Motor neuron (in vitro differentiated cells): Measurements from ENCODE around the gene AKR1C1. TPM values are rescaled to one million over a fixed set of nuclear protein-coding genes. Genes with fewer than 3 reads are reported as not detected.
"Not testable (repeated sequence)": the region's sequence is repeated elsewhere in the genome, so short reads cannot be mapped to it uniquely, and the experiment has no call there.

Source experiments
- ATAC-seq, 8 experiments: fragments of 200-7000 bp; cut with Tn5 transposase; replicated peaks in 6 of 8; 2 replicates each; pipeline ENCODE4 v1.8.0; 2021; ENCODE audit warnings: mild to moderate bottlenecking in 8 of 8, moderate library complexity in 8 of 8
- H3K27ac ChIP-seq, 2 donors: fragments of 250-450 bp; sonication (Bioruptor Pico); 2 replicates each; pipeline ENCODE4 v1.9.0; 2021; ENCODE audit warnings: antibody characterized with exemption in 2 of 2, mild to moderate bottlenecking in 2 of 2, moderate library complexity in 1 of 2
- H3K4me1 ChIP-seq, 2 donors: fragments of 250-450 bp; sonication (Bioruptor Pico); replicated peaks in 1 of 2; 2 replicates each; pipeline ENCODE4 v1.6.1; 2021; ENCODE audit warnings: antibody characterized with exemption in 2 of 2, mild to moderate bottlenecking in 2 of 2, moderate library complexity in 1 of 2
- H3K4me3 ChIP-seq, 5 donors: fragments of 250-450 bp; sonication (Bioruptor Pico); 2 replicates each; pipeline ENCODE4 v1.9.0; 2021; ENCODE audit warnings: antibody characterized with exemption in 5 of 5, mild to moderate bottlenecking in 5 of 5, moderate library complexity in 4 of 5
- WGBS, 10 experiments: fragments of 450-650 bp; shearing (Covaris generic); methylation state at CpG; one replicate each; pipeline ENCODE4 v1.0.0; 2022; 5-methylcytosine and 5-hydroxymethylcytosine counted together
- in situ Hi-C, 9 experiments: fragments of 400-800 bp; cut with MboI; loops; one replicate each; pipeline ENCODE4 v1.15.0; 2021; ENCODE audit warnings: low sequenced_read_pairs in 9 of 9, low pct_unique_long_range_greater_than_20kb in 2 of 9; ENCODE audit not compliant: unreplicated experiment in 9 of 9
- total RNA-seq, 8 experiments: library from RNA; unstranded; fragments of 300-600 nt; gene quantifications; 2 replicates each; pipeline versions ENCODE4 v1.2.3 to v1.2.4, GENCODE V29; 2022

The AKR1C1 gene
- 100 to 1,000 TPM in 1 of 8 experiments, 10 to 100 TPM in 5, 1 to 10 TPM in 2; 3.2 to 131 (median 26.1) TPM for total RNA-seq

DNA sequence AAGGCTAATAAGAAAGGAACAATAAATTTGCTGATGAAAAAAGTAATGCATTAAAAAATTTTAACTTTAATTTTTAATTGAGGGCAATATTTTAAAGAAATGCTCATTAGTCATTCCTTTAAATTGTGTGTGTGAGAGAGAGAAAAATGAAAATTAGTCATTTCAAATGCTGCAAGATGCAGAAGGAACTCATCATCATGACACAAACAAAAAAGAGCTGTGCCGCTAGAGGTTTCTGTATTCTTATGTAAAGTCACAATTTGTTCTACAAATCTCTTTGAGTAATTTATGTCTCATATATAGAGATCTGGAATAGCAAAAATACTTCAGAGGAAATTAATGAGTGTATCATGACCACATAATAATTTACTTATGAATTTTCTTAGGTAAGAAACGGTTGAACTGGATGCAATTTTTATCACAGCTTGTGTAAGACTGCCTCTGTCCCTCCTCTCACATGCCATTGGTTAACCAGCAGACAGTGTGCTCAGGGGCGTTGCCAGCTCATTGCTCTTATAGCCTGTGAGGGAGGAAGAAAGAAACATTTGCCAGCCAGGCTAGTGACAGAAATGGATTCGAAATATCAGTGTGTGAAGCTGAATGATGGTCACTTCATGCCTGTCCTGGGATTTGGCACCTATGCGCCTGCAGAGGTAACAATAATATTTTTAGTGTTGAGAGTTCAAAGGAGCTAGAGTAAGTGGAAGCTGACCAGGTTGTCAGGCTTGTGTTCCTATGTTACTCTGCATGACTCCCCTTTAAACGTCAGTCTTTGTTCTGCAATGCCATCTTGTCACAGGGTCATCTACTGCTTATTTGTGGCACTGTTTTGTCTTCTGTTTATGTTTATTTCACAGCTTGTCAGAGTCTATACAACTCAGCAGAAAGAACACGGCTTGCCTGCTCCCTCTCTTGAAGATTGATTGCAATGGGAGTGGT is at the start of gene AKR1C1:
Gene AKR1C1 (plus strand): TSS at position 540 of the 939 bp plus-strand sequence. CDS start 30 bp downstream, at position 570.
- 0% methylated on average over 1 of the region's 7 CpGs; no CpG with 5 or more reads in 8 of the 10 experiments for WGBS, 10 experiments
- peak within 1 kb of the TSS; percentile 28 to 54 (median 41) for H3K4me3 ChIP-seq

GRCh38 chr10:4914213-4914850 is 48.9 kb upstream of the AKR1C1 start:
- Histone ChIP-seq H3K4me1 (no peaks in the 10 kb centered on the region), H3K27ac (no peak overlapping the region), H3K4me3 (no peak overlapping the region)
- 61 to 100% (median 87%) methylated on average over 1 to 6 of the region's 6 CpGs for WGBS, 10 experiments
- ATAC-seq, result no peak
- in situ Hi-C loops, result no loop called here

More for the DNA sequence above, at the start of gene AKR1C1:
- H3K27ac ChIP-seq, result peak within 1 kb of the TSS; percentile 12 to 72
- ATAC-seq, result peak; percentile 99 to 100 (median 100)
- H3K4me1 ChIP-seq, result peaks cover 0 to 15% of the 10 kb centered on the region in 2 donors
- in situ Hi-C loops, result loop anchor here in 1 of 9 experiments (25.0 kb wide), 1 partner anchor 101 kb away; no protein-coding TSS in a partner anchor

DNA sequence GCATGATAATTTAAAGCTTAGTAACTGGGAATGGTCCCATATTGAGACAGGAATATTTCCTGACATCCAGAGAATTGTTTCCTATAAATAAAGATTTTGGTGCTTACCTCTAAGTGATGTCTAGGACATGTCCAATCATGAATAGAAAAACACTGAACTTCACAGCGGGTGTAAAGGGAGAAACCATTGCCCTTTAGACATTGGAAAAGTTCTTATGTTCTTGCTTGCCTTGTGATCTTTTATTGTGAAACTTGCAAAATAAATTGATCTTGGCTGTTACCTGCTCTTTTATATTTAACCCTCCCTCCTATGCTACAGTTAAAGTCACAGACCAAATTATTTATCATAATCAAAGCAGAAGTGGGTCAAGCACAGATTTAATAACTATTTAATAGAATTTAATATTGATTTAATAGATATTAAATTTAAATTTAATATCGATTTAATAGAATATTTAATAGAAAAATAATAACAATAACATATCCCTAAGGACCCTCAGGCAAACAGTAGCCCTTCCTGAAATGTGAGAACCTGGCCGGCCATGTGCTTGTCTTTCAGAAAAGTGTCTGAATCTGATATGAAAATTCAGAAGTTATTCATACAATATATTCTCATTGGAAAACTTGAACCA is 47.0 kb upstream of the AKR1C1 start:
- Histone ChIP-seq H3K27ac (no peak overlapping the region), H3K4me3 (no peak overlapping the region), H3K4me1 (no peaks in the 10 kb centered on the region)
- WGBS, 10 experiments, result 77 to 100% (median 90%) methylated on average over 1 to 3 of the region's 3 CpGs
- no peak for ATAC-seq
- in situ Hi-C loops, result no loop called here

- no peak for ATAC-seq
- no peak overlapping the region for H3K27ac ChIP-seq
- no peak overlapping the region for H3K4me3 ChIP-seq
- WGBS, 10 experiments, result 100% methylated on average over 1 of the region's 1 CpG; no CpG with 5 or more reads in 8 of the 10 experiments
- in situ Hi-C loops, result no loop called here
- H3K4me1 ChIP-seq, result no peaks in the 10 kb centered on the region
Observed at GRCh38 chr10:4918236-4918635, 45.0 kb upstream of the AKR1C1 start.

GRCh38 chr10:4924482-4924881 is 38.7 kb upstream of the AKR1C1 start:
- ATAC-seq, in situ Hi-C loops, H3K4me3 ChIP-seq, H3K27ac ChIP-seq, H3K4me1 ChIP-seq: not testable (repeated sequence)

DNA sequence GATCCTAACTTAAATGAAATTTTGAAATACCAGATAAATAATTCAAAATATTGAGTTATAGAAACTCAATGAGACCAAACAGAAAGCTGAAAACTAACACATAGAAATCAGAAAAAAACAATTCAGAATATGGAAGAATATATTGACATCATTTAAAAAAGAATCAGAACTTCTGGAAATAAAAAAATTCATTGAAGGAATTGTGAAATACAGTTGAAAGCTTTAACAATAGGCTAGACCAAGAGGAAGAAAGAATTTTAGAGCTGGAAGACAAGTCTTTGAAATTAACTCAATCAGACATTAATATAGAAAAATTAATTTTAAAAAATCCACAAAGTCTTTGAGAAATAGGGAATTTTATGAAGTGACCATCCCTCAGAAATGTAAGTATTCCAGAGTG is 36.8 kb upstream of the AKR1C1 start:
- ATAC-seq, result no peak
- in situ Hi-C loops, result no loop called here
- Histone ChIP-seq H3K27ac (no peak overlapping the region), H3K4me1 (no peaks in the 10 kb centered on the region), H3K4me3 (no peak overlapping the region)

DNA sequence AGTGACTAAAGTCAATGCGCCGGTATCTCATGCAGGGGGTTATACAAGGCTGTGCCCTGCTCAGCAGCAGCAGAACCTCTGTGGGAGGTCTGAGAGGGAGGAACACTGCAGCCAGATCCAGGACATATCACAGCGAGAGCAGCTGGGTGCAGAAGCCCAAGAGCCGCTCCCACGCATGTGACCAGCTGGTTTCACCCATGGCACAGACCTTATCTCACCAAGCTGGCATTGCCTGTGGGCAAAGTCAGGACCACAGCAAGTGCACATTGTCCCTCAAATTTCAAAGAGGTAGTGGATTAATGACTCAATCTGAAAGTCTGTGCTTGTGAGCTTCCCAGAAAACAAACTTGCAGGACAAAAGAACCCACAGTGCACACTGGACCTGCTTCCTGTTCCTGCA is 31.6 kb upstream of the AKR1C1 start:
- 50 to 100% (median 78%) methylated on average over 1 to 5 of the region's 5 CpGs; no CpG with 5 or more reads in 4 of the 10 experiments for WGBS, 10 experiments
- Histone ChIP-seq H3K4me3 (no peak overlapping the region), H3K4me1 (no peaks in the 10 kb centered on the region), H3K27ac (no peak overlapping the region)
- in situ Hi-C loops, result no loop called here
- ATAC-seq, result no peak

GRCh38 chr10:4934391-4934987 is 28.7 kb upstream of the AKR1C1 start:
- WGBS, 10 experiments, result 31 to 100% (median 70%) methylated on average over 1 to 7 of the region's 7 CpGs; no CpG with 5 or more reads in 1 of the 10 experiments
- in situ Hi-C loops, result no loop called here
- ATAC-seq, result no peak

GRCh38 chr10:4937346-4937745 is 25.9 kb upstream of the AKR1C1 start:
- H3K27ac ChIP-seq, result no peak overlapping the region

More at GRCh38 chr10:4934391-4934987, 28.7 kb upstream of the AKR1C1 start:
- no peaks in the 10 kb centered on the region for H3K4me1 ChIP-seq
- no peak overlapping the region for H3K4me3 ChIP-seq
- H3K27ac ChIP-seq, result no peak overlapping the region

GRCh38 chr10:4939224-4940072 is 23.8 kb upstream of the AKR1C1 start:
- 0 to 83% (median 67%) methylated on average over 1 to 5 of the region's 7 CpGs; no CpG with 5 or more reads in 1 of the 10 experiments for WGBS, 10 experiments
- Histone ChIP-seq H3K27ac (no peak overlapping the region), H3K4me3 (no peak overlapping the region), H3K4me1 (peaks cover 0 to under 1% of the 10 kb centered on the region in 2 donors)
- peak in 3 of 8 experiments; percentile 60 to 79 (median 63) for ATAC-seq
- in situ Hi-C loops, result no loop called here

More at GRCh38 chr10:4937346-4937745, 25.9 kb upstream of the AKR1C1 start:
- no peaks in the 10 kb centered on the region for H3K4me1 ChIP-seq
- whole genome bisulfite sequencing, 10 experiments, result 99 to 100% methylated on average over 2 to 18 of the region's 23 CpGs; no CpG with 5 or more reads in 8 of the 10 experiments
- H3K4me3 ChIP-seq, result no peak overlapping the region
- no peak for ATAC-seq
- in situ Hi-C loops, result no loop called here

DNA sequence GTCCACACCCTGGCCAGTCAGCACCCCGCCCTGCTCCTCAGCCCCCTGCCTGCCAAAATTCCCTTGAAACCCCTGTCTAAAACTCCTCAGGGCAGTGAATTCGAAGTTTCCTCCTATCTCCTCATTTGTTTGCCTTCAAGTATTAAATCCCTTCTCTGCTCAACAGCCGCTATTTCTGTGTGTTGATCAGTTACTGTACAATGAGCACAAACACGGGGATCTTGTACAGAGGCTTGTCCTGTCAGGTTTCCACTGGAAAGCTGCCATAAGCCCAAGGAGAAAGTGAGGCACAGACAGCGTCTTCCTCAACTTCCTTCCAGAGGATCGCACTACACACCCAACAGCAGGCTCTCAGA is 23.2 kb upstream of the AKR1C1 start:
- in situ Hi-C loops, H3K4me1 ChIP-seq, H3K27ac ChIP-seq, ATAC-seq, H3K4me3 ChIP-seq: not testable (repeated sequence)
- 70 to 90% methylated on average over 2 of the region's 6 CpGs; no CpG with 5 or more reads in 8 of the 10 experiments for WGBS, 10 experiments

DNA sequence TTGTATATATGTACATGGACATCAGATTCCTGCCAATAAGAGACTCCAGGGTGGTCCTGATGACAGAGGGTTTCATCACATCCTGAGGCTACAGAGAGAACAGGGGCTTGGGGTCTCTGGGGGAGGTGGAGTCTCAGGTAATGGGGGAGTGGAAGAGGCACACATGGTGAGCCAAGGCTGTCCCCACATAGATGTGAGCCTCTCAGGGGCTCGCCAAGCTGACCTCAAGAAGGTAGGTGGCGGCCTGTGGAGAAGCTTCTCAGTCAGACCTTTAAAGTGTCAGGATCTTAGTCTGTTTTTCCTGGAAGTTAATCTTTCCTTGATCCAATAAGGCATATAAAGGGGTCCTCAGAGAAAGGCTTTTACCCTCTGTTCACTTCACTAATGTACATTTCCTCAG is 22.3 kb upstream of the AKR1C1 start:
- H3K27ac ChIP-seq, result not testable (repeated sequence)

More for the DNA sequence above, 22.3 kb upstream of the AKR1C1 start:
- WGBS, 10 experiments, result 100% methylated on average over 1 of the region's 2 CpGs; no CpG with 5 or more reads in 9 of the 10 experiments
- in situ Hi-C loops, H3K4me3 ChIP-seq, H3K4me1 ChIP-seq, ATAC-seq: not testable (repeated sequence)
